Smooth muscle cell (in vitro differentiated cells): Measurements from ENCODE around the gene HDAC7. TPM values are rescaled to one million over a fixed set of nuclear protein-coding genes. Genes with fewer than 3 reads are reported as not detected.

Experiments
- DNase-seq: peaks from one replicate; lab custom pipeline; 2025; ENCODE audit not compliant: unreplicated experiment; lab: John Stamatoyannopoulos, UW
- H2AFZ ChIP-seq: fragments of 200-600 bp; sonication (generic); 2 replicates; pipeline ENCODE4 v1.6.0; 2016; ENCODE audit warnings: antibody characterized with exemption, low read depth, mild to moderate bottlenecking
- H3F3A ChIP-seq: fragments of 200-600 bp; sonication (generic); 2 replicates; pipeline ENCODE4 v1.6.0; 2017; ENCODE audit warnings: antibody characterized with exemption, low read depth
- H3K27ac ChIP-seq: fragments of 200-600 bp; sonication (generic); 2 replicates; pipeline ENCODE4 v1.5.1; 2016; ENCODE audit warnings: low read depth, mild to moderate bottlenecking
- H3K27me3 ChIP-seq: fragments of 200-600 bp; sonication (generic); 2 replicates; pipeline ENCODE4 v1.6.1; 2016; ENCODE audit warnings: low read depth, mild to moderate bottlenecking
- H3K36me3 ChIP-seq: fragments of 200-600 bp; sonication (generic); 2 replicates; pipeline ENCODE4 v1.5.1; 2016; ENCODE audit warnings: low read depth
- H3K4me1 ChIP-seq: fragments of 200-600 bp; sonication (generic); 2 replicates; pipeline ENCODE4 v1.5.1; 2016; ENCODE audit warnings: low read depth
- H3K4me2 ChIP-seq: fragments of 200-600 bp; sonication (generic); 2 replicates; pipeline ENCODE4 v1.6.0; 2016; ENCODE audit warnings: mild to moderate bottlenecking
- H3K4me3 ChIP-seq: fragments of 200-600 bp; sonication (generic); 2 replicates; pipeline ENCODE4 v1.5.1; 2016; ENCODE audit warnings: mild to moderate bottlenecking
- H3K79me2 ChIP-seq: fragments of 200-600 bp; sonication (generic); 2 replicates; pipeline ENCODE4 v1.6.0; 2016; ENCODE audit warnings: low read depth, mild to moderate bottlenecking
- H3K9ac ChIP-seq: fragments of 200-600 bp; sonication (generic); 2 replicates; pipeline ENCODE4 v1.6.0; 2016; ENCODE audit warnings: low read depth
- H3K9me3 ChIP-seq: fragments of 200-600 bp; sonication (generic); replicated peaks from 2 replicates; pipeline ENCODE4 v1.5.1; 2016; ENCODE audit warnings: low read depth
- H4K20me1 ChIP-seq: fragments of 200-600 bp; sonication (generic); 2 replicates; pipeline ENCODE4 v1.6.0; 2016; ENCODE audit warnings: low read depth
- WGBS: methylation state at CpG from one replicate; pipeline ENCODE4 v1.1.7; 2016; ENCODE audit warnings: low lambda C conversion rate; 5-methylcytosine and 5-hydroxymethylcytosine counted together
- polyA plus RNA-seq: library from polyadenylated mRNA; unstranded; fragments of >200 nt; fragmentation: Nextera tagmentation; extraction: Ambion mirVana; gene quantifications from 2 replicates; pipeline ENCODE4 v1.2.1, GENCODE V29; 2016
- total RNA-seq: library from RNA; depleted of rRNA; stranded (reverse); fragments of >200 nt; gene quantifications from 2 replicates; pipeline ENCODE4 v1.2.3, GENCODE V29; 2014
- TF ChIP-seq, protein P1 (sequence below): fragments of 200-600 bp; sonication (generic); IDR thresholded peaks from 2 replicates; pipeline ENCODE4 v1.5.1; 2017; ENCODE audit warnings: borderline replicate concordance, mild to moderate bottlenecking, antibody characterized with exemption; ENCODE audit not compliant: insufficient read depth, poor library complexity, severe bottlenecking

The HDAC7 gene
- total and polyA plus RNA-seq, 2 experiments from 2014 or later = 24.1 to 32.4 TPM

GRCh38 chr12:47779943-47780504, 39.7 kb downstream of the HDAC7 start:
- WGBS = 72% methylated on average over 11 of the region's 11 CpGs
- no peak overlapping the region for H3K27ac ChIP-seq

GRCh38 chr12:47779301-47779942, 40.3 kb downstream of the HDAC7 start:
- Histone ChIP-seq H3K36me3 (no peaks in the 10 kb centered on the region), H3K9me3 (no peaks in the 10 kb centered on the region), H3K4me2 (no peak overlapping the region), H2AFZ (no peak overlapping the region), H3K4me1 (peaks cover 3% of the 10 kb centered on the region), H3K27me3 (no peaks in the 10 kb centered on the region), H3K79me2 (no peaks in the 10 kb centered on the region), H3K9ac (no peak overlapping the region), H3K27ac (no peak overlapping the region), H3F3A (no peaks in the 10 kb centered on the region), H4K20me1 (no peaks in the 10 kb centered on the region), H3K4me3 (no peak overlapping the region)
- DNase-seq = peak; percentile 78
- 14% methylated on average over 19 of the region's 19 CpGs for WGBS
- TF ChIP-seq, protein P1, sequence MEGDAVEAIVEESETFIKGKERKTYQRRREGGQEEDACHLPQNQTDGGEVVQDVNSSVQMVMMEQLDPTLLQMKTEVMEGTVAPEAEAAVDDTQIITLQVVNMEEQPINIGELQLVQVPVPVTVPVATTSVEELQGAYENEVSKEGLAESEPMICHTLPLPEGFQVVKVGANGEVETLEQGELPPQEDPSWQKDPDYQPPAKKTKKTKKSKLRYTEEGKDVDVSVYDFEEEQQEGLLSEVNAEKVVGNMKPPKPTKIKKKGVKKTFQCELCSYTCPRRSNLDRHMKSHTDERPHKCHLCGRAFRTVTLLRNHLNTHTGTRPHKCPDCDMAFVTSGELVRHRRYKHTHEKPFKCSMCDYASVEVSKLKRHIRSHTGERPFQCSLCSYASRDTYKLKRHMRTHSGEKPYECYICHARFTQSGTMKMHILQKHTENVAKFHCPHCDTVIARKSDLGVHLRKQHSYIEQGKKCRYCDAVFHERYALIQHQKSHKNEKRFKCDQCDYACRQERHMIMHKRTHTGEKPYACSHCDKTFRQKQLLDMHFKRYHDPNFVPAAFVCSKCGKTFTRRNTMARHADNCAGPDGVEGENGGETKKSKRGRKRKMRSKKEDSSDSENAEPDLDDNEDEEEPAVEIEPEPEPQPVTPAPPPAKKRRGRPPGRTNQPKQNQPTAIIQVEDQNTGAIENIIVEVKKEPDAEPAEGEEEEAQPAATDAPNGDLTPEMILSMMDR = peak; percentile 89

More at GRCh38 chr12:47779943-47780504, 39.7 kb downstream of the HDAC7 start:
- no peaks in the 10 kb centered on the region for H4K20me1 ChIP-seq
- no peak overlapping the region for H2AFZ ChIP-seq
- TF ChIP-seq, protein P1 = no peak
- no peak overlapping the region for H3K9ac ChIP-seq
- no peaks in the 10 kb centered on the region for H3K27me3 ChIP-seq
- no peaks in the 10 kb centered on the region for H3K9me3 ChIP-seq
- H3K4me3 ChIP-seq = no peak overlapping the region
- peaks cover 3% of the 10 kb centered on the region for H3K4me1 ChIP-seq
- H3F3A ChIP-seq = no peaks in the 10 kb centered on the region
- no peak for DNase-seq
- no peaks in the 10 kb centered on the region for H3K36me3 ChIP-seq
- H3K79me2 ChIP-seq = no peaks in the 10 kb centered on the region
- no peak overlapping the region for H3K4me2 ChIP-seq

DNA sequence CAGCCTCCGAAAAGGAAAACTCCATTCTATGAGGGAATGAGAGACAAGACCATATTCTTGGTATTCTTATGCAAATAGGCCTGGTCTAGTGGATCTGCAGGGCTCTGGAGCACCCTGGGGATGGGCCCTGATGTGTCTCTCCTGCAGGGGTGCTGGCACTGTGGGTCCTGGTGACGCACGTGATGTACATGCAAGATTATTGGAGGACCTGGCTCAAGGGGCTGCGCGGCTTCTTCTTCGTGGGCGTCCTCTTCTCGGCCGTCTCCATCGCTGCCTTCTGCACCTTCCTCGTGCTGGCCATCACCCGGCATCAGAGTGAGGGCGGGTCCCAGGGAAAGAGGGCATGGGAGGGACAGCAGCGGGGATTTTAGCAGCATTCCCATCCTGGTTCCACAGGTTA, 40.8 kb downstream of the HDAC7 start:
- Histone ChIP-seq H3K9ac (no peak overlapping the region), H3F3A (no peaks in the 10 kb centered on the region), H4K20me1 (no peaks in the 10 kb centered on the region), H3K4me1 (peaks cover 3% of the 10 kb centered on the region), H3K27me3 (no peaks in the 10 kb centered on the region), H3K79me2 (no peaks in the 10 kb centered on the region), H3K4me2 (no peak overlapping the region), H3K27ac (no peak overlapping the region), H2AFZ (no peak overlapping the region), H3K9me3 (no peaks in the 10 kb centered on the region), H3K4me3 (no peak overlapping the region), H3K36me3 (no peaks in the 10 kb centered on the region)
- TF ChIP-seq, protein P1 = no peak
- 39% methylated on average over 13 of the region's 14 CpGs for WGBS
- no peak for DNase-seq
